ENCODE data around the gene SINHCAF. TPM values are rescaled to one million over a fixed set of nuclear protein-coding genes. Genes with fewer than 3 reads are reported as not detected.

Gene SINHCAF
- total and polyA plus RNA-seq, 9 of the 15 experiments (the other 6 are each of a cell fraction or from before 2014, with no cell fraction given): 73.2 to 185 (median 110) TPM

DNA sequence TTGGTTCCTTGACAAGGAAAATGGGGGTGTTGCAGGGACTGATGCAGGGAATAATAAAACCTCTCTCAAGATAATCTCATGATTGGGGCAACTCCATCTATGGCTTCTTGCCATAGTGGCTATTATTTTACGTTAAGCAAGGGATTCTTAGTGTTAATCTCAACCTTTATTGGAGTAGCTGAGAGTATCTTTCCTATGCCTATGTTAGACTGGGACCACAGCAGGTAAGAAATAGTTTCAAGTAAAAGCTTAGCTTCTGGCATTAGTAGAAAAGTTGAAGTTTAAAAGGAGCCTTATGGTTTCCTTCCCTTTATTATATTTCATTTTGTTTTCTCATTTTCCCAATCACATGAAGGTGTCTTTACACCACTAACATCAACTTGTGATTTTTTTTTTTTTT, 16.7 kb downstream of the SINHCAF start:
- Histone ChIP-seq H3K27ac (ENCODE audit: extremely low read depth, low read depth, low read length) (no peak overlapping the region), H3K79me2 (ENCODE audit: control insufficient read depth, insufficient read depth, low read length) (peaks cover 99% of the 10 kb centered on the region), H3K4me2 (ENCODE audit: insufficient read depth, low read length) (no peak overlapping the region), H3K4me1 (replicated peaks in 1 of 2; ENCODE audit: control insufficient read depth in 2 of 2, insufficient read depth in 2 of 2, low read length in 2 of 2) (peaks cover 8 to 13% of the 10 kb centered on the region in 2 experiments; a peak in 3 of 5 replicates), H3K4me3 (no peak overlapping the region), H3K27me3 (ENCODE audit: control insufficient read depth in 2 of 2, insufficient read depth in 2 of 2, low read length in 2 of 2) (no peaks in the 10 kb centered on the region), H3K9me1 (ENCODE audit: control insufficient read depth, insufficient read depth, low read length) (peaks cover 12% of the 10 kb centered on the region), H3K36me3 (ENCODE audit: control insufficient read depth, insufficient read depth, low read length) (peaks cover 76% of the 10 kb centered on the region), H3K9me3 (replicated peaks; ENCODE audit: control insufficient read depth, insufficient read depth, low read depth, low read length) (no peaks in the 10 kb centered on the region), H4K20me1 (replicated peaks; ENCODE audit: control insufficient read depth, insufficient read depth, low read length) (peaks cover 47% of the 10 kb centered on the region), H2AFZ (ENCODE audit: low read depth, low read length) (no peak overlapping the region), H3K9ac (ENCODE audit: insufficient read depth in 1 of 2, low read depth in 2 of 2, low read length in 2 of 2) (no peak overlapping the region)
- no TSS peak for BruUV-seq (replicated peaks)
- 80% methylated on average over 1 of the region's 1 CpG for WGBS (ENCODE audit: insufficient coverage, low coverage, missing lambda C conversion rate)
- no peak for ATAC-seq
- no peak for FAIRE-seq
- intact Hi-C loops (cut with micrococcal nuclease): no loop called here
- in situ Hi-C loops (cut with MboI): no loop called here
- DNase-seq (ENCODE audit: extremely low read depth in 1 of 4, low spot score in 3 of 4): no peak
- POLR2A ChIA-PET: interaction anchor here (1.1 to 1.2 kb wide), 2 partner anchors 10 to 11 kb away, joined by 3 to 5 read pairs; no protein-coding TSS in a partner anchor
- CTCF ChIA-PET (ENCODE audit: low intra/inter-chr PET ratio): no interaction called here
- no peak for TF ChIP-seq KDM2B (CRISPR knock-in tag; IDR thresholded peaks at IDR 0.05)
- no peak for TF ChIP-seq SMARCA4 (IDR thresholded peaks at IDR 0.05)
- TF ChIP-seq, protein P1, sequence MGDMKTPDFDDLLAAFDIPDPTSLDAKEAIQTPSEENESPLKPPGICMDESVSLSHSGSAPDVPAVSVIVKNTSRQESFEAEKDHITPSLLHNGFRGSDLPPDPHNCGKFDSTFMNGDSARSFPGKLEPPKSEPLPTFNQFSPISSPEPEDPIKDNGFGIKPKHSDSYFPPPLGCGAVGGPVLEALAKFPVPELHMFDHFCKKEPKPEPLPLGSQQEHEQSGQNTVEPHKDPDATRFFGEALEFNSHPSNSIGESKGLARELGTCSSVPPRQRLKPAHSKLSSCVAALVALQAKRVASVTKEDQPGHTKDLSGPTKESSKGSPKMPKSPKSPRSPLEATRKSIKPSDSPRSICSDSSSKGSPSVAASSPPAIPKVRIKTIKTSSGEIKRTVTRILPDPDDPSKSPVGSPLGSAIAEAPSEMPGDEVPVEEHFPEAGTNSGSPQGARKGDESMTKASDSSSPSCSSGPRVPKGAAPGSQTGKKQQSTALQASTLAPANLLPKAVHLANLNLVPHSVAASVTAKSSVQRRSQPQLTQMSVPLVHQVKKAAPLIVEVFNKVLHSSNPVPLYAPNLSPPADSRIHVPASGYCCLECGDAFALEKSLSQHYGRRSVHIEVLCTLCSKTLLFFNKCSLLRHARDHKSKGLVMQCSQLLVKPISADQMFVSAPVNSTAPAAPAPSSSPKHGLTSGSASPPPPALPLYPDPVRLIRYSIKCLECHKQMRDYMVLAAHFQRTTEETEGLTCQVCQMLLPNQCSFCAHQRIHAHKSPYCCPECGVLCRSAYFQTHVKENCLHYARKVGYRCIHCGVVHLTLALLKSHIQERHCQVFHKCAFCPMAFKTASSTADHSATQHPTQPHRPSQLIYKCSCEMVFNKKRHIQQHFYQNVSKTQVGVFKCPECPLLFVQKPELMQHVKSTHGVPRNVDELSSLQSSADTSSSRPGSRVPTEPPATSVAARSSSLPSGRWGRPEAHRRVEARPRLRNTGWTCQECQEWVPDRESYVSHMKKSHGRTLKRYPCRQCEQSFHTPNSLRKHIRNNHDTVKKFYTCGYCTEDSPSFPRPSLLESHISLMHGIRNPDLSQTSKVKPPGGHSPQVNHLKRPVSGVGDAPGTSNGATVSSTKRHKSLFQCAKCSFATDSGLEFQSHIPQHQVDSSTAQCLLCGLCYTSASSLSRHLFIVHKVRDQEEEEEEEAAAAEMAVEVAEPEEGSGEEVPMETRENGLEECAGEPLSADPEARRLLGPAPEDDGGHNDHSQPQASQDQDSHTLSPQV (IDR thresholded peaks at IDR 0.05): no peak
- no peak for TF ChIP-seq ZNF644 (tag; IDR thresholded peaks at IDR 0.05; ENCODE audit: low read depth)
- no peak for TF ChIP-seq ZKSCAN1 (IDR thresholded peaks at IDR 0.05; ENCODE audit: low read depth, low read length)
- TF ChIP-seq PCBP2 (IDR thresholded peaks at IDR 0.05; ENCODE audit: low read depth, low read length, poor library complexity, severe bottlenecking): no peak
- TF ChIP-seq RFX1 (IDR thresholded peaks at IDR 0.05): no peak
- no peak for TF ChIP-seq RNF2 (IDR thresholded peaks at IDR 0.05)
- no peak for TF ChIP-seq BMI1 (IDR thresholded peaks at IDR 0.05; ENCODE audit: low read length)
- TF ChIP-seq ZSCAN32 (CRISPR knock-in tag; IDR thresholded peaks at IDR 0.05): no peak
- TF ChIP-seq, protein P2, sequence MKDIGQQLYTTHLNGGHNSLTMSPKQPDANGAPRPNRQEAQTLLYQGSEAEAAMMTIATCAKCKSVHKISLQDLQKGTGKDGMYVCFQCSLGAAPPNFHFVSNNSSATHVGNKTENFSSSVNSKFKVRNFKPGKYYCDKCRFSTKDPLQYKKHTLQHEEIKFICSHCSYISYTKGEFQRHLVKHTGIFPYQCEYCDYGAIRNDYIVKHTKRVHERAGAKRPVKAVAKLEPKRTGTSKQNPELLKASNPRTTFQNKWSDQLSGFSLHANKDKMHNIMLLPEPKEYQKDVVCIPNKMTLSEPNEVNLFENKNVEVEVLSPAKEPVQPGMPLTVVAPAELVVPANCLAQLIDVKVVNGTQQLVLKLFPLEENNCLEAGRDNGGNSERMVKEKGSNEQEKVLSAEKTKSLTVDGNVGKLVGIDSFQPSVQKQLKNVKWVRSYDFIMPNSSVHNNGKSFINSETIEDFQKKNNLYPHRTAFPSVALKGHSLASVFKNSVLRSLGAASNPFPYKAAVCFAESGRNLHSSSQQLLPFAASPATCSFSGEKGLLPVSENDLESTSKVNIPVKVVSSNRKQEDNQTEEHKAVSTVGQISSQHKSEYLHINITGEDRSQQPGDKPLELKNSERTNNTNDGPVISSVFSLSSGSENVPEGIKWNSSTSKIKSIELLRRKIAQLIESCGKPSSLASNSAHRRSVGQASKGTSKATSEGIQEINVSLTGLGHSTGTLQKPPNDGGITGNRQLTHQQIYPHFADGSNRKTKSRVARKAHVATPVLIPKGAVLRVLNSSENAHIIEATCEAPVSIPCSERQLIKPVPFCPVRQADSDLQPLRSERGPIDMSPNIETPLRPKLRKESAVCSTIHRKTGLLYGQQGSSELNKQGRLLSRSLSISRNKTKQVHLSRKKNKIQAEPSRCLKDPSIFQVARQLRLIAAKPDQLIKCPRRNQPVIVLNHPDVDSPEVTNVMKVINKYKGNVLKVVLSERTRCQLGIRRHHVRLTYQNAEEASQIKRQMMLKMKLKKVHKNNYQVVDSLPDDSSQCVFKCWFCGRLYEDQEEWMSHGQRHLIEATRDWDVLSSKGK (CRISPR knock-in tag; IDR thresholded peaks at IDR 0.05): no peak
- no peak for TF ChIP-seq JUN (IDR thresholded peaks at IDR 0.05; ENCODE audit: borderline replicate concordance, low read depth, low read length)
- TF ChIP-seq JUN (CRISPR knock-in tag; IDR thresholded peaks at IDR 0.05; ENCODE audit: borderline replicate concordance): no peak
- TF ChIP-seq ZNF384 (IDR thresholded peaks at IDR 0.05; ENCODE audit: low read depth, low read length): no peak
- no peak for TF ChIP-seq HMG20B (CRISPR knock-in tag; IDR thresholded peaks at IDR 0.05)
- TF ChIP-seq, protein P3, sequence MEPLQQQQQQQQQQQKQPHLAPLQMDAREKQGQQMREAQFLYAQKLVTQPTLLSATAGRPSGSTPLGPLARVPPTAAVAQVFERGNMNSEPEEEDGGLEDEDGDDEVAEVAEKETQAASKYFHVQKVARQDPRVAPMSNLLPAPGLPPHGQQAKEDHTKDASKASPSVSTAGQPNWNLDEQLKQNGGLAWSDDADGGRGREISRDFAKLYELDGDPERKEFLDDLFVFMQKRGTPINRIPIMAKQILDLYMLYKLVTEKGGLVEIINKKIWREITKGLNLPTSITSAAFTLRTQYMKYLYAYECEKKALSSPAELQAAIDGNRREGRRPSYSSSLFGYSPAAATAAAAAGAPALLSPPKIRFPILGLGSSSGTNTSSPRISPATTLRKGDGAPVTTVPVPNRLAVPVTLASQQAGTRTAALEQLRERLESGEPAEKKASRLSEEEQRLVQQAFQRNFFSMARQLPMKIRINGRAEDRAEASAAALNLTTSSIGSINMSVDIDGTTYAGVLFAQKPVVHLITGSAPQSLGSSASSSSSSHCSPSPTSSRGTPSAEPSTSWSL (CRISPR knock-in tag; IDR thresholded peaks at IDR 0.05; ENCODE audit: borderline replicate concordance): no peak

All from K562 (cell line).